Heart left ventricle (tissue), 16 donors: ENCODE data around the gene TMEM94. TPM values are rescaled to one million over a fixed set of nuclear protein-coding genes. Genes with fewer than 3 reads are reported as not detected.

Source experiments
- ATAC-seq, 4 donors: fragments of 200-7000 bp; cut with Tn5 transposase; one replicate each; pipeline ENCODE4 v1.9.1; 2020 to 2022; ENCODE audit warnings: moderate library complexity in 4 of 4, mild to moderate bottlenecking in 3 of 4, moderate number of reproducible peaks in 1 of 4
- DNase-seq, 5 donors: peaks; one replicate each; pipeline ENCODE4 v3.0.0-alpha.2; 2020
- H3K27ac ChIP-seq, 12 donors: fragments of 200-600 bp; sonication (generic) in 4 of 12; one replicate each; pipeline versions ENCODE4 v1.5.0 to v1.8.0; 2016 to 2022; ENCODE audit warnings: mild to moderate bottlenecking in 2 of 12
- H3K27me3 ChIP-seq, 9 donors: fragments of 200-600 bp; sonication (generic) in 2 of 9; one replicate each; pipeline versions ENCODE4 v1.5.1 to v1.8.0; 2016 to 2022; ENCODE audit warnings: mild to moderate bottlenecking in 3 of 9
- H3K36me3 ChIP-seq, 9 donors: fragments of 200-600 bp; sonication (generic) in 2 of 9; one replicate each; pipeline versions ENCODE4 v1.5.0 to v1.8.0; 2018 to 2022; ENCODE audit warnings: mild to moderate bottlenecking in 2 of 9
- H3K4me1 ChIP-seq, 12 donors: fragments of 200-600 bp; sonication (generic) in 4 of 12; one replicate each; pipeline versions ENCODE4 v1.5.0 to v1.8.0; 2016 to 2022; ENCODE audit warnings: mild to moderate bottlenecking in 3 of 12
- H3K4me3 ChIP-seq, 12 donors: fragments of 200-600 bp; sonication (generic) in 4 of 12; one replicate each; pipeline versions ENCODE4 v1.5.0 to v1.8.0; 2017 to 2022; ENCODE audit warnings: mild to moderate bottlenecking in 9 of 12, moderate library complexity in 4 of 12
- H3K9me3 ChIP-seq, 12 donors: fragments of 200-600 bp; sonication (generic) in 4 of 12; one replicate each; pipeline versions ENCODE4 v1.5.0 to v1.8.0; 2016 to 2022; ENCODE audit warnings: mild to moderate bottlenecking in 1 of 12
- CTCF ChIP-seq, 12 donors: fragments of 200-600 bp; sonication (generic) in 4 of 12; IDR thresholded peaks; one replicate each; pipeline versions ENCODE4 v1.5.0 to v1.8.0; 2018 to 2022; ENCODE audit warnings: antibody characterized with exemption in 12 of 12, mild to moderate bottlenecking in 5 of 12
- POLR2A ChIP-seq, 2 donors: fragments of 450-650 bp; IDR thresholded peaks; one replicate each; pipeline ENCODE4 v1.6.1; 2017; ENCODE audit warnings: antibody characterized with exemption in 2 of 2, mild to moderate bottlenecking in 2 of 2, moderate library complexity in 2 of 2
- WGBS, 4 donors: extraction: QIAGEN DNeasy Blood & Tissue Kit in 2 of 4; methylation state at CpG; one replicate each; pipeline versions ENCODE4 v1.1.5 to v1.1.7; 2013 to 2018; 5-methylcytosine and 5-hydroxymethylcytosine counted together
- intact Hi-C, 10 donors: fragments of 100-400 bp; cut with DNase I; formaldehyde crosslinking; loops; one replicate each; pipeline versions ENCODE4 v1.11.1 to v1.14.2; 2022
- polyA plus RNA-seq, 2 donors: library from polyadenylated mRNA; stranded (reverse); fragments of 200-250 nt; gene quantifications; one replicate each; pipeline ENCODE4 v1.2.3, GENCODE V29; 2013
- total RNA-seq, 9 donors: library from RNA; depleted of rRNA in 2 of 9; stranded (reverse); fragments of >200 nt in 2 of 9; fragmentation: NEBNext Ultra II Directional in 3 of 9; extraction: Animal tissue kit (Norgen Biotek cat#: 25700) in 3 of 9; gene quantifications; one replicate each; pipeline versions ENCODE4 v1.1.0 to v1.2.4, GENCODE V29; 2016 to 2023
- donor health status: ischemic (EF 13 %, LVEDD 7.1; RV severe dilation, severe dysfunction).
- donor health status: healthy with polysubstance abuse.
- donor health status: DM: no; HTN: yes; CAD: no.
- donor health status: DM: no; HTN: no; CAD: no.
- donor health status: ischemic (EF 25% LVEDD 6.9; RV normal size, moderate dysfunction).
- donor health status: ischemic (EF 25% LVEDD 5.7; RV mildly dilated, moderate dysfunction).
- donor health status: healthy.
- donor health status: DM: yes; HTN: yes; CAD: no.
- donor health status: ischemic (EF 35%, LVEDD 5.7; RV mildly dilated, moderate dysfunction).
- donor health status: nonischemic (EF 11% LVEDD 7.7; RV severe dilation, severe dysfunction).
- donor health status: DM: yes; HTN: yes; CAD: no.
- donor health status: PGD.
- donor health status: ischemic (EF 29% LVEDD 5.4; RV normal size, mild dysfunction).
- donor health status: nonischemic (EF 23%, LVEDD 6.1; RV moderate dilation, normal function).

The TMEM94 gene
- total and polyA plus RNA-seq, 11 donors, result 34.1 to 130 (median 47.3) TPM

- peaks cover 0 to 81% (median 66%) of the 10 kb centered on the region in 9 donors for H3K36me3 ChIP-seq
- H3K27ac ChIP-seq, result no peak overlapping the region
- DNase-seq (no peak), ATAC-seq (no peak)
- intact Hi-C loops, result no loop called here
- H3K4me3 ChIP-seq, result no peak overlapping the region
- TF ChIP-seq CTCF (IDR thresholded peaks at IDR 0.05), result no peak
- TF ChIP-seq POLR2A (IDR thresholded peaks at IDR 0.05), result no peak
- H3K9me3 ChIP-seq, result no peaks in the 10 kb centered on the region
- 87 to 93% (median 89%) methylated on average over 21 to 23 of the region's 23 CpGs for WGBS, 4 donors
- H3K4me1 ChIP-seq, result peaks cover 5 to 38% (median 25%) of the 10 kb centered on the region in 12 donors
- H3K27me3 ChIP-seq, result no peaks in the 10 kb centered on the region
These were observed 36.2 kb downstream of the TMEM94 start for GRCh38 chr17:75492555-75493168.

- peak in 1 of 5 donors; percentile 57 for DNase-seq
- Histone ChIP-seq H3K4me3 (no peak overlapping the region), H3K27ac (no peak overlapping the region), H3K9me3 (no peaks in the 10 kb centered on the region), H3K4me1 (peaks cover 5 to 38% (median 20%) of the 10 kb centered on the region in 12 donors), H3K36me3 (peaks cover 0 to 89% (median 74%) of the 10 kb centered on the region in 9 donors), H3K27me3 (no peaks in the 10 kb centered on the region)
- no peak for ATAC-seq
- intact Hi-C loops, result no loop called here
- 92 to 96% (median 95%) methylated on average over 11 to 23 of the region's 23 CpGs for WGBS, 4 donors
- TF ChIP-seq POLR2A (IDR thresholded peaks at IDR 0.05) (no peak), CTCF (IDR thresholded peaks at IDR 0.05) (no peak)
These were observed 37.2 kb downstream of the TMEM94 start for GRCh38 chr17:75493476-75494129.

- intact Hi-C loops, result no loop called here
- peaks cover 0 to 94% (median 79%) of the 10 kb centered on the region in 9 donors for H3K36me3 ChIP-seq
- WGBS, 4 donors, result 79 to 89% (median 88%) methylated on average over 12 to 14 of the region's 14 CpGs
These were observed 38.0 kb downstream of the TMEM94 start for GRCh38 chr17:75494326-75494877.

More at GRCh38 chr17:75494326-75494877, 38.0 kb downstream of the TMEM94 start:
- DNase-seq, result no peak
- no peak for ATAC-seq
- Histone ChIP-seq H3K4me1 (peaks cover 5 to 40% (median 22%) of the 10 kb centered on the region in 12 donors), H3K27ac (no peak overlapping the region), H3K4me3 (no peak overlapping the region), H3K9me3 (no peaks in the 10 kb centered on the region), H3K27me3 (no peaks in the 10 kb centered on the region)
- TF ChIP-seq CTCF (IDR thresholded peaks at IDR 0.05) (no peak), POLR2A (IDR thresholded peaks at IDR 0.05) (no peak)
